Activated naive CD4-positive, alpha-beta T cell treated with anti-CD3 and anti-CD28 coated beads for 36 hours (primary cell): ENCODE results near the gene LYPD3. TPM values are rescaled to one million over a fixed set of nuclear protein-coding genes. Genes with fewer than 3 reads are reported as not detected.

Source experiments
- CTCF ChIA-PET: fragments of 350-600 bp; sonication (Branson Sonifier 250); formaldehyde crosslinking; loops from one replicate; lab custom pipeline; 2021; ENCODE audit warnings: antibody characterized with exemption; lab: Charles Lee
- DNase-seq: peaks from one replicate; pipeline ENCODE4 v3.0.0-alpha.2; 2020
- H3K27ac Mint-ChIP-seq: one replicate; pipeline ENCODE4 v1.8.0; 2021; ENCODE audit warnings: mild to moderate bottlenecking, mixed read lengths
- H3K27me3 Mint-ChIP-seq: one replicate; pipeline ENCODE4 v1.8.0; 2021; ENCODE audit warnings: low read depth, mixed read lengths
- H3K36me3 Mint-ChIP-seq: one replicate; pipeline ENCODE4 v1.8.0; 2021; ENCODE audit warnings: low read depth, mixed read lengths
- H3K4me1 Mint-ChIP-seq: one replicate; pipeline ENCODE4 v1.8.0; 2021; ENCODE audit warnings: low read depth, mixed read lengths
- H3K4me3 Mint-ChIP-seq: one replicate; pipeline ENCODE4 v1.8.0; 2021; ENCODE audit warnings: mild to moderate bottlenecking, moderate library complexity, mixed read lengths
- H3K9me3 Mint-ChIP-seq: one replicate; pipeline ENCODE4 v1.8.0; 2021; ENCODE audit warnings: mixed read lengths
- intact Hi-C: fragments of 100-400 bp; cut with micrococcal nuclease; formaldehyde crosslinking; loops from one replicate; pipeline ENCODE4 v1.15.1; 2023
- total RNA-seq, 2 experiments: library from RNA; stranded (reverse); gene quantifications; one replicate each; pipeline ENCODE4 v1.2.3, GENCODE V29; 2021

LYPD3 gene
- total RNA-seq, 2 experiments from 2014 or later = 1.5 to 1.6 TPM

GRCh38 chr19:43425567-43426392 lies 39.6 kb downstream of the LYPD3 start:
- no peak for DNase-seq
- Mint-ChIP-seq H3K27me3 (no peaks in the 10 kb centered on the region), H3K4me1 (peaks cover 8% of the 10 kb centered on the region), H3K9me3 (no peaks in the 10 kb centered on the region), H3K27ac (no peak overlapping the region), H3K36me3 (no peaks in the 10 kb centered on the region), H3K4me3 (no peak overlapping the region)
- CTCF ChIA-PET = interaction anchor here (0.7 to 2.0 kb wide), 6 partner anchors 9 to 1177 kb away, joined by 3 to 8 read pairs (median 4); no protein-coding TSS in a partner anchor
- intact Hi-C loops = loop anchor here (10.0 kb wide), 1 partner anchor 221 kb away; the partner anchor contains the start of gene PSG4

- Mint-ChIP-seq H3K4me1 (peaks cover 2% of the 10 kb centered on the region), H3K27ac (no peak overlapping the region), H3K9me3 (no peaks in the 10 kb centered on the region), H3K36me3 (no peaks in the 10 kb centered on the region), H3K27me3 (no peaks in the 10 kb centered on the region), H3K4me3 (no peak overlapping the region)
- intact Hi-C loops = loop anchor here (10.0 kb wide), 1 partner anchor 219 kb away; the partner anchor contains the start of gene PSG4
- CTCF ChIA-PET = no interaction called here
- no peak for DNase-seq
Observed at GRCh38 chr19:43423779-43424178, 41.6 kb downstream of the LYPD3 start.

- Mint-ChIP-seq H3K4me3 (no peak overlapping the region), H3K36me3 (no peaks in the 10 kb centered on the region), H3K27me3 (no peaks in the 10 kb centered on the region), H3K27ac (no peak overlapping the region), H3K9me3 (no peaks in the 10 kb centered on the region), H3K4me1 (peaks cover 2% of the 10 kb centered on the region)
- no peak for DNase-seq
- intact Hi-C loops = loop anchor here (10.0 kb wide), 1 partner anchor 218 kb away; the partner anchor contains the start of gene PSG4
- CTCF ChIA-PET = no interaction called here
Observed at GRCh38 chr19:43422689-43423066, 42.7 kb downstream of the LYPD3 start.

GRCh38 chr19:43422000-43422688 lies 43.3 kb downstream of the LYPD3 start:
- Mint-ChIP-seq H3K4me1 (peaks cover 2% of the 10 kb centered on the region), H3K27ac (no peak overlapping the region), H3K27me3 (no peaks in the 10 kb centered on the region), H3K4me3 (no peak overlapping the region), H3K36me3 (no peaks in the 10 kb centered on the region), H3K9me3 (no peaks in the 10 kb centered on the region)
- no peak for DNase-seq
- intact Hi-C loops = loop anchor here (10.0 kb wide), 1 partner anchor 217 kb away; the partner anchor contains the start of gene PSG4
- CTCF ChIA-PET = interaction anchor here (0.6 kb wide), 1 partner anchor 20 kb away, joined by 4 read pairs; no protein-coding TSS in a partner anchor

- Mint-ChIP-seq H3K9me3 (no peaks in the 10 kb centered on the region), H3K4me1 (peaks cover 2% of the 10 kb centered on the region), H3K36me3 (no peaks in the 10 kb centered on the region), H3K4me3 (no peak overlapping the region), H3K27me3 (no peaks in the 10 kb centered on the region), H3K27ac (no peak overlapping the region)
- CTCF ChIA-PET = interaction anchor here (0.6 to 1.3 kb wide), 4 partner anchors 9 to 134 kb away, joined by 3 to 4 read pairs (median 3); no protein-coding TSS in a partner anchor
- intact Hi-C loops = loop anchor here (10.0 kb wide), 1 partner anchor 216 kb away; the partner anchor contains the start of gene PSG4
- no peak for DNase-seq
Observed at GRCh38 chr19:43420954-43421353, 44.5 kb downstream of the LYPD3 start.

GRCh38 chr19:43416951-43417623 lies 48.3 kb downstream of the LYPD3 start:
- no peaks in the 10 kb centered on the region for H3K36me3 Mint-ChIP-seq
- no peaks in the 10 kb centered on the region for H3K4me1 Mint-ChIP-seq
- CTCF ChIA-PET = interaction anchor here (1.0 to 1.5 kb wide), 4 partner anchors 16 to 532 kb away, joined by 3 to 7 read pairs (median 4); no protein-coding TSS in a partner anchor
- intact Hi-C loops = no loop called here
- no peak for DNase-seq
- H3K9me3 Mint-ChIP-seq = no peaks in the 10 kb centered on the region
- H3K27ac Mint-ChIP-seq = no peak overlapping the region
- H3K4me3 Mint-ChIP-seq = no peak overlapping the region
- no peaks in the 10 kb centered on the region for H3K27me3 Mint-ChIP-seq

- Mint-ChIP-seq H3K27me3 (no peaks in the 10 kb centered on the region), H3K9me3 (no peaks in the 10 kb centered on the region), H3K4me3 (no peak within 1 kb of the TSS), H3K4me1 (no peaks in the 10 kb centered on the region), H3K36me3 (no peaks in the 10 kb centered on the region), H3K27ac (no peak within 1 kb of the TSS)
- no peak for DNase-seq
- CTCF ChIA-PET = no interaction called here
- intact Hi-C loops = no loop called here
Observed at GRCh38 chr19:43414554-43414953, 50.9 kb downstream of the LYPD3 start, which contains the start of gene TEX101. Gene TEX101, plus strand, starts transcription at chr19:43414890. Its CDS starts 1,030 bp downstream, at chr19:43415920.

GRCh38 chr19:43412441-43412840 lies 53.0 kb downstream of the LYPD3 start:
- CTCF ChIA-PET = no interaction called here
- H3K36me3 Mint-ChIP-seq = no peaks in the 10 kb centered on the region
- H3K27me3 Mint-ChIP-seq = no peaks in the 10 kb centered on the region
- H3K27ac Mint-ChIP-seq = no peak overlapping the region
- H3K9me3 Mint-ChIP-seq = no peaks in the 10 kb centered on the region
- intact Hi-C loops = no loop called here
- DNase-seq = no peak
- no peaks in the 10 kb centered on the region for H3K4me1 Mint-ChIP-seq
- H3K4me3 Mint-ChIP-seq = no peak overlapping the region

Other genes with a start within 250 kb of the LYPD3 start
- gene PSG9, start 196.1 kb downstream of the LYPD3 start, total RNA-seq = not detected
- gene CD177, start 111.9 kb downstream of the LYPD3 start, total RNA-seq = not detected
- gene TEX101, start 50.7 kb downstream of the LYPD3 start, total RNA-seq = not detected
- 10 to 100 TPM; 12.9 to 14.9 TPM for gene PHLDB3, start 39.1 kb upstream of the LYPD3 start, total RNA-seq
- gene ETHE1, start 61.6 kb upstream of the LYPD3 start, total RNA-seq = 10 to 100 TPM; 62.1 to 64.4 TPM
- gene ZNF575, start 67.6 kb upstream of the LYPD3 start, total RNA-seq = 1 to 10 TPM; 3.1 to 5.2 TPM
- gene XRCC1, start 109.9 kb upstream of the LYPD3 start, total RNA-seq = 10 to 100 TPM; 33.7 to 34.5 TPM
- gene PINLYP, start 110.2 kb upstream of the LYPD3 start, total RNA-seq = 1 to 10 TPM; 3.2 to 3.8 TPM
- gene IRGQ, start 130.5 kb upstream of the LYPD3 start, total RNA-seq = 10 to 100 TPM; 17.2 to 18.7 TPM
- gene ZNF576, start 131.0 kb upstream of the LYPD3 start, total RNA-seq = 10 to 100 TPM; 11.6 to 11.7 TPM
- gene SRRM5, start 146.5 kb upstream of the LYPD3 start, total RNA-seq = under 1 TPM; 0.21 to 0.27 TPM
- gene ZNF428, start 154.0 kb upstream of the LYPD3 start, total RNA-seq = 10 to 100 TPM; 11.4 to 11.8 TPM
- under 1 TPM; 0.64 to 0.67 TPM for gene CADM4, start 174.2 kb upstream of the LYPD3 start, total RNA-seq
- 1 to 10 TPM; 7.1 to 7.4 TPM for gene PLAUR, start 204.6 kb upstream of the LYPD3 start, total RNA-seq